ENCODE results near the gene LSAMP. TPM values are rescaled to one million over a fixed set of nuclear protein-coding genes. Genes with fewer than 3 reads are reported as not detected.
A peak's percentile ranks its signal among the peaks of the same experiment; 100 is the strongest.

The LSAMP gene
- total RNA-seq, 1 experiment from 2014 or later, result 10.1 TPM

GRCh38 chr3:116473602-116474001, 28.3 kb upstream of the LSAMP start:
- TF ChIP-seq CTCF (conservative IDR thresholded peaks at IDR 0.05; ENCODE audit: low read depth, low read length), result no peak
- TF ChIP-seq EZH2 (IDR thresholded peaks at IDR 0.05; ENCODE audit: borderline replicate concordance, low read depth, low read length, poor library complexity, severe bottlenecking), result no peak
- H3K27ac ChIP-seq (ENCODE audit: low read depth, low read length, poor library complexity, severe bottlenecking), result no peak overlapping the region
- DNase-seq (ENCODE audit: low spot score), result peak; percentile 12
- no peaks in the 10 kb centered on the region for H3K36me3 ChIP-seq (ENCODE audit: insufficient read depth, low read length, poor library complexity, severe bottlenecking)
- ChIA-PET POLR2A (ENCODE audit: low non-redundant PET) (no interaction called here), CTCF (no interaction called here)
- no peaks in the 10 kb centered on the region for H3K27me3 ChIP-seq (replicated peaks; ENCODE audit: insufficient read depth, low read depth, low read length, poor library complexity)
- intact Hi-C loops (cut with micrococcal nuclease; ENCODE audit: unreplicated experiment), result no loop called here
- no TSS peak for BruUV-seq (replicated peaks)
- no peak overlapping the region for H3K4me3 ChIP-seq (ENCODE audit: low read depth, low read length, poor library complexity, severe bottlenecking)
- H3K4me1 ChIP-seq (ENCODE audit: insufficient read depth, low read length, poor library complexity, severe bottlenecking), result no peaks in the 10 kb centered on the region
- H3K9me3 ChIP-seq (ENCODE audit: low read depth, low read length, poor library complexity, severe bottlenecking), result peaks cover 2% of the 10 kb centered on the region

GRCh38 chr3:116470605-116471197, 25.4 kb upstream of the LSAMP start:
- H3K4me3 ChIP-seq (ENCODE audit: low read depth, low read length, poor library complexity, severe bottlenecking), result no peak overlapping the region
- intact Hi-C loops (cut with micrococcal nuclease; ENCODE audit: unreplicated experiment), result no loop called here
- ChIA-PET POLR2A (ENCODE audit: low non-redundant PET) (no interaction called here), CTCF (no interaction called here)
- H3K27me3 ChIP-seq (replicated peaks; ENCODE audit: insufficient read depth, low read depth, low read length, poor library complexity), result no peaks in the 10 kb centered on the region
- H3K27ac ChIP-seq (ENCODE audit: low read depth, low read length, poor library complexity, severe bottlenecking), result no peak overlapping the region
- DNase-seq (ENCODE audit: low spot score), result no peak
- no TSS peak for BruUV-seq (replicated peaks)
- TF ChIP-seq EZH2 (IDR thresholded peaks at IDR 0.05; ENCODE audit: borderline replicate concordance, low read depth, low read length, poor library complexity, severe bottlenecking) (no peak), CTCF (conservative IDR thresholded peaks at IDR 0.05; ENCODE audit: low read depth, low read length) (no peak)
- H3K9me3 ChIP-seq (ENCODE audit: low read depth, low read length, poor library complexity, severe bottlenecking), result no peaks in the 10 kb centered on the region
- no peaks in the 10 kb centered on the region for H3K4me1 ChIP-seq (ENCODE audit: insufficient read depth, low read length, poor library complexity, severe bottlenecking)
- H3K36me3 ChIP-seq (ENCODE audit: insufficient read depth, low read length, poor library complexity, severe bottlenecking), result no peaks in the 10 kb centered on the region

- H3K27ac ChIP-seq (ENCODE audit: low read depth, low read length, poor library complexity, severe bottlenecking), result no peak overlapping the region
- CTCF ChIA-PET, result no interaction called here
- intact Hi-C loops (cut with micrococcal nuclease; ENCODE audit: unreplicated experiment), result no loop called here
- BruUV-seq (replicated peaks), result no TSS peak
- H3K27me3 ChIP-seq (replicated peaks; ENCODE audit: insufficient read depth, low read depth, low read length, poor library complexity), result no peaks in the 10 kb centered on the region
- no peak overlapping the region for H3K4me3 ChIP-seq (ENCODE audit: low read depth, low read length, poor library complexity, severe bottlenecking)
- H3K36me3 ChIP-seq (ENCODE audit: insufficient read depth, low read length, poor library complexity, severe bottlenecking), result no peaks in the 10 kb centered on the region
- DNase-seq (ENCODE audit: low spot score), result no peak
- H3K4me1 ChIP-seq (ENCODE audit: insufficient read depth, low read length, poor library complexity, severe bottlenecking), result no peaks in the 10 kb centered on the region
- POLR2A ChIA-PET (ENCODE audit: low non-redundant PET), result no interaction called here
- no peak for TF ChIP-seq EZH2 (IDR thresholded peaks at IDR 0.05; ENCODE audit: borderline replicate concordance, low read depth, low read length, poor library complexity, severe bottlenecking)
- TF ChIP-seq CTCF (conservative IDR thresholded peaks at IDR 0.05; ENCODE audit: low read depth, low read length), result no peak
- no peaks in the 10 kb centered on the region for H3K9me3 ChIP-seq (ENCODE audit: low read depth, low read length, poor library complexity, severe bottlenecking)
Observed at GRCh38 chr3:116469546-116469945, 24.3 kb upstream of the LSAMP start.

Data from A673 (cell line).